GM19023 (cell line): ENCODE data around the gene SLC22A9.
"Not testable (repeated sequence)": the region's sequence is repeated elsewhere in the genome, so short reads cannot be mapped to it uniquely, and the experiment has no call there.

Source experiments
- ATAC-seq: cut with Tn5 transposase; IDR thresholded peaks from one replicate; pipeline ENCODE4 v1.9.1; 2021; ENCODE audit warnings: mild to moderate bottlenecking, moderate library complexity; ENCODE audit not compliant: unreplicated experiment

Gene SLC22A9

DNA sequence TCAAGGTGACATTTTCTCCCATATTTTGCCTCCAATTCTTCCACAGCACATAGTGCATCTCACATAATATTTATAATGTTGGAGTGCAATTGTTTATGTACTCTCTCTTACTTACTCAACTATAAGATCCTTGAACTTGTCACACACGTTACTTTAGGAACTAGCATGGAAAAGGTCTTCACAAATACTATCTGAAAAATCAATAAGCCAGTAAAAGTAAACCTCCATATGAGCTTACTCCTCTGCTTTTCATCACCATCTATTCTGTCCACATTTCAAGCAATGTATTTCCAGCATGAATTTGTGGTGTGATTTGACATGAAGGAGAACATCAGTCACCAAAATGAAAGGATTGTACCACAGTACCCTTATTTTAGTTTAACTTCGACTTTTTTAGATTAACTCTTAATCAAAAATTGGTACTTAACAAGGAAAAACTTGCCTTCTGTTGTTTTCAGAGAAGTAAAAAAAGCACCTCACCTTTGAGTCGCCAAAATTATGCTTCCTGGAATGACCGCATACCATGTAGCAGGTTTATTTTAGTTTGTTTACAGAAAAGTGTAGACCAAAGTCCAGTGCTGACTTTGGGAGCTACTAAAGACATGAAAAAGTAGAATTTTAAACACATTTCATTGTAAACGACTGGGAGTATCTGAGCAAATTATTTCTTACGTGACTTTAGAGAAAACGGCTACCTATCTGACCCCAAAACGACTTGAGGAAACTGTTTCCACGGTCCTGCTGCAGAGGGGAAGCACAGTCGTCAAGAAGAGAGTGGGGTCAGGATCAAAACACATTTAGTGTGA is at the start of gene SLC22A9:
Gene SLC22A9 (plus strand): TSS at position 621 of the 806 bp plus-strand sequence. CDS start 272 bp downstream, outside the sequence.
- no peak for ATAC-seq

DNA sequence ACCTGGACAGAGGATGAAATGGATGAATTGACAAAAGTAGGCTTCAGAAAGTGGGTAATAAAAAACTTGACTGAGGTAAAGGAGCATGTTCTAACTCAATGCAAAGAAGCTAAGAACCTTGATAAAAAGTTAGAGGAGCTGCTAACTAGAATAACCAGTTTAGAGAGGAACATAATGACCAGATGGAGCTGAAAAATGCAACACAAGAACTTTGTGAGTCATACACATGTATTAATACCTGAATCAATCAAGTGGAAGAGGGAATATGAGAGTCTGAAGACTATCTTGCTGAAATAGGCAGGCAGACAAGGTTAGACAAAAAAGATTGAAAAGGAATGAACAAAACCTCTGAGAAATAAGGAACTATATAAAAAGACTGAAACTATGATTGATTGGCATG is 47.9 kb upstream of the SLC22A9 start:
- ATAC-seq: no peak

DNA sequence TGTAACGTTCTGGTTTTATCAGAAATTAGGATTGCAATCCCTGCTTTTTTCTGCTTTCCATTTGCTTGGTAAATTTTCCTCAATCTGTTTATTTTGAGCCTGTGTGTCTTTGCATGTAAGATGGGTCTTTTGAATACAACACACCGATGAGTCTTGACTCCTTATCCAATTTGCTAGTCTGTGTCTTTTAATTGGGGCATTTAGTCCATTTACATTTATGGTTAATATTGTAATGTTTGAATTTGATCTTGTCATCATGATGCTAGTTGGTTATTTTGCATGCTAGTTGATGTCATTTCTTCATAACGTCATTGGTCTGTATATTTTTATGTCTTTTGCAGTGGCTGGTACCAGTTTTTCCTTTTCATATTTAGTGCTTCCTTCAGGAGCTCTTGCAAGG is 34.5 kb upstream of the SLC22A9 start:
- ATAC-seq: not testable (repeated sequence)

DNA sequence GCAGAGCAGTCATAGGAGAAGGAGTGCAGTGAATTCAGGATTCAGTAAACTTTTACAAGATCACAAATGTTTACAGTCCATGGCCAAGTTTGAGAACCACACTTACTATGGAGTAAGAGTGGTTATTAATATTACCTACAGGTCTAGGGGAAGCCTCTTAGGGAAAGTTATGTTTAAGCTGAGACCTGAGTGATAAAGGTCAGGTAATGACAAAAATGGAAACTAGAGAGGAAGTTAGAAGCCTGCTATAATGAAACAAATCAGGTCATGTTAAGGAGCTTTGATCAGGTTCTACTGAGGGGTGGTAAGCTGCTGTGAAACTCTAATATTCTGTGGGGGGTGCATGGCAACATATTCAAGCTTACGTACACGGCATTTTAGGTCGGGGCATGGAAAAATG is 32.5 kb upstream of the SLC22A9 start:
- no peak for ATAC-seq

- no peak for ATAC-seq
Measured at GRCh38 chr11:63343130-63343529, 26.5 kb upstream of the SLC22A9 start.

GRCh38 chr11:63352144-63352543 is 17.4 kb upstream of the SLC22A9 start:
- no peak for ATAC-seq

- ATAC-seq: no peak
Measured at GRCh38 chr11:63362196-63362793, 7.3 kb upstream of the SLC22A9 start.

DNA sequence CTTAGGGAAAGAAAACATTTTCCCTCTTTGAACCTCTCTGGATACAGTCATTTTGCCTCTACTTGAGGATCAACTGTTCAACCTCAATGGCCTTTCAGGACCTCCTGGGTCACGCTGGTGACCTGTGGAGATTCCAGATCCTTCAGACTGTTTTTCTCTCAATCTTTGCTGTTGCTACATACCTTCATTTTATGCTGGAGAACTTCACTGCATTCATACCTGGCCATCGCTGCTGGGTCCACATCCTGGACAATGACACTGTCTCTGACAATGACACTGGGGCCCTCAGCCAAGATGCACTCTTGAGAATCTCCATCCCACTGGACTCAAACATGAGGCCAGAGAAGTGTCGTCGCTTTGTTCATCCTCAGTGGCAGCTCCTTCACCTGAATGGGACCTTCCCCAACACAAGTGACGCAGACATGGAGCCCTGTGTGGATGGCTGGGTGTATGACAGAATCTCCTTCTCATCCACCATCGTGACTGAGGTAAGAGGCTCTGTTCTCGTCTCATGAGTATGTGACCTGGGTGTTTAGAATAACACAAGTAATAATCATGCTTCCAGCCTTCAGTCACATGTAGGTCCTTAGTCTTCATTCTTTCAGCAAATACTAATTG is 495 bp downstream of the SLC22A9 start:
- ATAC-seq: no peak

- no peak for ATAC-seq
Measured at GRCh38 chr11:63371396-63371795, 1.8 kb downstream of the SLC22A9 start.

DNA sequence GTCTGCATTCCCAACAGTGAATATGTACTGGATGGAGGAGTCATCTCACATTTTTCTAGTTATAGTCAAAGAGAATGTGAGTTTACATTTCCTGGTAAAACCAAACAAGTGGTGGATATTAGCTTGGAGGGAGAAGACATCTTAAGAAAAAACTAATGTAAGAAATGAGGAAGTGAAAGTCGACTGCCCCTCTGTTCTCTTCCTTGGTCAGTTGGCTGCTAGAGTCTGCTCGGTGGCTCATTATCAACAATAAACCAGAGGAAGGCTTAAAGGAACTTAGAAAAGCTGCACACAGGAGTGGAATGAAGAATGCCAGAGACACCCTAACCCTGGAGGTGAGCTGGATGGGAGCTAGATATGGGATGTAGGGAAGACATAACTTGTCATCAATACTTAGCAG is 5.8 kb downstream of the SLC22A9 start:
- ATAC-seq: no peak

DNA sequence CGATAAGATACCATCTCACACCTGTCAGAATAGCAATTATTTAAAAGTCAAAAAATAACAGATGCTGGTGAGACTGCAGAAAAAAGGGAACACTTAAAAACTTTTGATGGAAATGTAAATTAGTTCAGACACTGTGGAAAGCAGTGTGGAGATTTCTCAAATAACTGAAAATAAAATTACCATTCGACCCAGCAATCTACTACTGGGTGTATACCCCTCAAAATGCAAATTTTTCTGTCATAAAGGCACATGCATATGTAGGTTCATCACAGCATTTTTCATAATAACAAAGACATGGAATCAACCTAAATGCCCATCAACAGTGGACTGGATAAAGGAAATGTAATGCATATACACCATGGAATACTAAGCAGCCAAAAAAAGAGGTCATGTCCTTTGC is 10.5 kb downstream of the SLC22A9 start:
- ATAC-seq: no peak

DNA sequence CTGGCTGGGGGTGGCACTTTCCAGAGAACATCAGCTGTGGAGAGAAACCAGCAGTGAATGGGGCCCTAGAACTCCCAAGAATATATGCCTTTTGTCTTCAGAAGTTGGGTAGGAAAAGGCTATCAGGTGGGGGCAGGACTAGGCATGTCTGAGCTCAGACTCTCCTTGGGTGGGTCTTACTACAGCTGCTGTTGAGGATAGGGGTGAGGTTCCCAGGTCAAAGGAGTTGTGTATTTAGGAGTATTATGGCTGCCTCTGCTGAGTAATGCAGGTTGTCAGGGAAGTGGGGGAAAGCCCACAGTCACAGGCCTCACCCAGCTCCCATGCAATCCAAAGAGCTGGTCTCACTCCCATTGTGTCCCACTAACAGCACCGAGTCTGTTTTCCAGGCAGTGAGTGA is 26.1 kb downstream of the SLC22A9 start:
- no peak for ATAC-seq

- ATAC-seq: no peak
Measured at GRCh38 chr11:63404161-63404935, 34.8 kb downstream of the SLC22A9 start.

- no peak for ATAC-seq
Measured at GRCh38 chr11:63405114-63405513, 35.5 kb downstream of the SLC22A9 start.

GRCh38 chr11:63406458-63406857 is 36.9 kb downstream of the SLC22A9 start:
- no peak for ATAC-seq

- no peak for ATAC-seq
Measured at GRCh38 chr11:63417174-63417852, 47.7 kb downstream of the SLC22A9 start.

- ATAC-seq: no peak
Measured at GRCh38 chr11:63427971-63428508, 58.5 kb downstream of the SLC22A9 start.

DNA sequence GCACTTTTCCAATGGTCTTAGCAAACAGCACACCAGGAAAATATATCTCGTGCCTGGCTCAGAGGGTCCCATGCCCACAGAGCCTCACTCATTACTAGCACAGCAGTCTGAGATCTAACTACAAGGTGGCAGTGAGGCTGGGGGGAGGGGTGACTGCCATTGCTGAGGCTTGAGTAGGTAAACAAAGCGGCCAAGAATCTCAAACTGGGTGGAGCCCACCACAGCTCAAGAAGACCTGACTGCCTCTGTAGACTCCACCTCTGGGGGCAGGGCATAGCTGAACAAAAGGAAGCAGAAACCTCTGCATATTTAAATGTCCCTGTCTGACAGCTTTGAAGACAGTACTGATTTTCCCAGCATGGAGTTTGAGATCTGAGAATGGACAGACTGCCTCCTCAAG is 61.1 kb downstream of the SLC22A9 start:
- ATAC-seq: not testable (repeated sequence)

GRCh38 chr11:63435351-63435750 is 65.8 kb downstream of the SLC22A9 start:
- not testable (repeated sequence) for ATAC-seq

DNA sequence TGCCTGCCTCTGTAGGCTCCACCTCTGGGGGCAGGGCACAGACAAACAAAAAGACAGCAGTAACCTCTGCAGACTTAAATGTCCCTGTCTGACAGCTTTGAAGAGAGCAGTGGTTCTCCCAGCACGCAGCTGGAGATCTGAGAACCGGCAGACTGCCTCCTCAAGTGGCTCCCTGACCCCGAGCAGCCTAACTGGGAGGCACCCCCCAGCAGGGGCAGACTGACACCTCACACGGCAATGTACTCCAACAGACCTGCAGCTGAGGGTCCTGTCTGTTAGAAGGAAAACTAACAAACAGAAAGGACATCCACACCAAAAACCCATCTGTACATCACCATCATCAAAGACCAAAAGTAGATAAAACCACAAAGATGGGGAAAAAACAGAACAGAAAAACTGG is 66.2 kb downstream of the SLC22A9 start:
- not testable (repeated sequence) for ATAC-seq
